HEK293 (cell line): ENCODE data around the gene NXPE4.

Source experiments
- CTCF ChIA-PET: fragments of 350-600 bp; formaldehyde crosslinking; extraction: SDS; loops from one replicate; lab custom pipeline; 2021; ENCODE audit warnings: antibody characterized with exemption; lab: Yijun Ruan, JAX
- POLR2A ChIA-PET: fragments of 300-600 bp; formaldehyde crosslinking; extraction: SDS; loops from one replicate; lab custom pipeline; 2020; ENCODE audit warnings: antibody characterized with exemption, inconsistent platforms; lab: Yijun Ruan, JAX
- H3K27ac ChIP-seq: fragments of 200-500 bp; sonication (Bioruptor generic); 2 replicates; pipeline ENCODE4 v1.5.1; 2014; ENCODE audit warnings: low read depth, low read length, control low read depth, inconsistent platforms; ENCODE audit errors: extremely low read depth
- H3K36me3 ChIP-seq, 2 experiments: fragments of 200-500 bp in 1 of 2; sonication (Bioruptor generic) in 1 of 2; 1 replicate in 1 of 2; 2 replicates in 1 of 2; pipeline ENCODE4 v1.5.1; 2014 to 2017; ENCODE audit warnings: inconsistent platforms in 2 of 2, low read length in 2 of 2; ENCODE audit not compliant: control insufficient read depth in 2 of 2, insufficient read depth in 1 of 2
- H3K4me1 ChIP-seq: fragments of 200-500 bp; sonication (Bioruptor generic); 2 replicates; pipeline ENCODE4 v1.5.1; 2014; ENCODE audit warnings: mild to moderate bottlenecking, low read length, inconsistent platforms; ENCODE audit not compliant: control insufficient read depth, insufficient read depth
- H3K4me3 ChIP-seq: 2 replicates; pipeline ENCODE4 v1.5.1; 2011; ENCODE audit warnings: low read depth, mild to moderate bottlenecking, control low read depth, low read length, moderate library complexity
- H3K9me3 ChIP-seq: fragments of 200-500 bp; sonication (Bioruptor generic); 2 replicates; pipeline ENCODE4 v1.5.1; 2014; ENCODE audit warnings: low read depth, low read length, inconsistent platforms; ENCODE audit not compliant: control insufficient read depth, insufficient read depth
- GFI1B ChIP-seq: fragments of 450-650 bp; formaldehyde crosslinking; IDR thresholded peaks from 2 replicates; pipeline ENCODE4 v1.5.1; 2016; ENCODE audit warnings: missing biosample characterization, missing genetic modification characterization
- KLF8 ChIP-seq: fragments of 450-650 bp; formaldehyde crosslinking; IDR thresholded peaks from 2 replicates; pipeline ENCODE4 v1.5.1; 2016; ENCODE audit warnings: missing biosample characterization, missing genetic modification characterization
- OSR2 ChIP-seq: fragments of 450-650 bp; formaldehyde crosslinking; IDR thresholded peaks from 2 replicates; pipeline ENCODE4 v1.5.1; 2016; ENCODE audit warnings: missing biosample characterization, missing genetic modification characterization
- PATZ1 ChIP-seq: fragments of 450-650 bp; formaldehyde crosslinking; IDR thresholded peaks from 2 replicates; pipeline ENCODE4 v1.5.1; 2016; ENCODE audit warnings: missing biosample characterization, missing genetic modification characterization
- SCRT2 ChIP-seq: fragments of 450-650 bp; formaldehyde crosslinking; IDR thresholded peaks from 2 replicates; pipeline ENCODE4 v1.5.1; 2016; ENCODE audit warnings: missing biosample characterization, missing genetic modification characterization
- SP3 ChIP-seq: fragments of 450-650 bp; formaldehyde crosslinking; IDR thresholded peaks from 2 replicates; pipeline ENCODE4 v1.5.1; 2016; ENCODE audit warnings: missing biosample characterization, missing genetic modification characterization
- ZBTB1 ChIP-seq: fragments of 450-650 bp; formaldehyde crosslinking; IDR thresholded peaks from 2 replicates; pipeline ENCODE4 v1.5.1; 2016; ENCODE audit warnings: missing biosample characterization, missing genetic modification characterization
- ZNF157 ChIP-seq: fragments of 450-650 bp; formaldehyde crosslinking; IDR thresholded peaks from 2 replicates; pipeline ENCODE4 v1.5.1; 2016; ENCODE audit warnings: missing biosample characterization, missing genetic modification characterization
- ZNF211 ChIP-seq: fragments of 450-650 bp; formaldehyde crosslinking; IDR thresholded peaks from 2 replicates; pipeline ENCODE4 v1.5.1; 2016; ENCODE audit warnings: low read depth, missing biosample characterization, missing genetic modification characterization
- ZNF26 ChIP-seq: fragments of 450-650 bp; formaldehyde crosslinking; IDR thresholded peaks from 2 replicates; pipeline ENCODE4 v1.5.1; 2016; ENCODE audit warnings: missing biosample characterization, missing genetic modification characterization
- ZNF354C ChIP-seq: fragments of 450-650 bp; formaldehyde crosslinking; IDR thresholded peaks from 2 replicates; pipeline ENCODE4 v1.5.1; 2016; ENCODE audit warnings: missing biosample characterization, missing genetic modification characterization, low read depth, borderline replicate concordance
- ZNF426 ChIP-seq: fragments of 450-650 bp; formaldehyde crosslinking; IDR thresholded peaks from 2 replicates; pipeline ENCODE4 v1.5.1; 2017; ENCODE audit warnings: missing biosample characterization, missing genetic modification characterization, mild to moderate bottlenecking, inconsistent platforms, moderate library complexity
- ZNF514 ChIP-seq: fragments of 450-650 bp; formaldehyde crosslinking; IDR thresholded peaks from 2 replicates; pipeline ENCODE4 v1.5.1; 2016; ENCODE audit warnings: missing biosample characterization, missing genetic modification characterization
- ZNF529 ChIP-seq: fragments of 450-650 bp; formaldehyde crosslinking; IDR thresholded peaks from 2 replicates; pipeline ENCODE4 v1.5.1; 2017; ENCODE audit warnings: missing genetic modification characterization, missing biosample characterization; ENCODE audit not compliant: insufficient replicate concordance
- ZNF560 ChIP-seq: fragments of 450-650 bp; formaldehyde crosslinking; IDR thresholded peaks from 2 replicates; pipeline ENCODE4 v1.5.1; 2017; ENCODE audit warnings: missing biosample characterization, missing genetic modification characterization, borderline replicate concordance
- ZNF610 ChIP-seq: fragments of 450-650 bp; formaldehyde crosslinking; IDR thresholded peaks from 2 replicates; pipeline ENCODE4 v1.5.1; 2016; ENCODE audit warnings: missing biosample characterization, missing genetic modification characterization, borderline replicate concordance
- ZNF792 ChIP-seq: fragments of 450-650 bp; formaldehyde crosslinking; IDR thresholded peaks from 2 replicates; pipeline ENCODE4 v1.5.1; 2016; ENCODE audit warnings: missing biosample characterization, missing genetic modification characterization
- TF ChIP-seq, protein P1 (sequence below): fragments of 450-650 bp; formaldehyde crosslinking; conservative IDR thresholded peaks from 2 replicates; pipeline ENCODE4 v1.5.1; 2016; ENCODE audit warnings: low read depth, missing biosample characterization, missing genetic modification characterization
- TF ChIP-seq, protein P2 (sequence below): fragments of 450-650 bp; formaldehyde crosslinking; IDR thresholded peaks from 2 replicates; pipeline ENCODE4 v1.5.1; 2016; ENCODE audit warnings: missing biosample characterization, missing genetic modification characterization

Gene NXPE4

DNA sequence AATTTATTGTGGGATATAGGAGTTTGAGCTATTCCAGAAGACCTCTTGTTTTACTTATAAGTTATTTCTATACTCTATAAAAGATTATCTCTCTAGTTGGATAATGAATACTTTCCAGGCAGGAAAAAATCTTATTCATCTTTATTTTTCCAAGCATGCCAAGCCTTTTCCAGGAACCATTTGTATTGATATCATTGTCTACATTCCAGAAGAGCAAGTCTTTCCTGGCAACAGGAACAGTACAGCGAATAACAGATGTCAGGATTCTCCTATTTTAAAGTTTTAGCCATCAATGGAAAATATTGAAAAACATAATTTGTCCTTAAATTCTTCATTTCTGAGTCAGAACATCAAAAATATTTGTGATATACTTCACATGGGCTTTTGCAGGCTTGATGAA lies 30.8 kb downstream of the NXPE4 start:
- CTCF ChIA-PET = no interaction called here
- TF ChIP-seq ZNF157 (tag by site-specific recombination) (no peak), ZNF211 (tag by site-specific recombination) (no peak), ZNF560 (tag by site-specific recombination) (no peak), ZNF426 (tag by site-specific recombination) (no peak), ZNF354C (no peak), ZNF529 (no peak), GFI1B (tag by site-specific recombination) (no peak)
- POLR2A ChIA-PET = no interaction called here

GRCh38 chr11:114563077-114563476 lies 32.5 kb downstream of the NXPE4 start:
- Histone ChIP-seq H3K27ac (no peak overlapping the region), H3K36me3 (no peaks in the 10 kb centered on the region), H3K9me3 (no peaks in the 10 kb centered on the region), H3K4me1 (peaks cover 2% of the 10 kb centered on the region), H3K4me3 (no peak overlapping the region)
- CTCF ChIA-PET = interaction anchor here (0.7 kb wide), 1 partner anchor 190 kb away, joined by 3 read pairs; no protein-coding TSS in a partner anchor
- POLR2A ChIA-PET = no interaction called here
- TF ChIP-seq KLF8 (tag by site-specific recombination) = no peak; the same call in 1 of the 2 replicates
- 0 out of 2 replicates have a peak, but pooled peaks have one; percentile 11 for TF ChIP-seq SP3 (tag by site-specific recombination)
- no peak for TF ChIP-seq ZNF792 (tag by site-specific recombination)
- TF ChIP-seq, protein P1, sequence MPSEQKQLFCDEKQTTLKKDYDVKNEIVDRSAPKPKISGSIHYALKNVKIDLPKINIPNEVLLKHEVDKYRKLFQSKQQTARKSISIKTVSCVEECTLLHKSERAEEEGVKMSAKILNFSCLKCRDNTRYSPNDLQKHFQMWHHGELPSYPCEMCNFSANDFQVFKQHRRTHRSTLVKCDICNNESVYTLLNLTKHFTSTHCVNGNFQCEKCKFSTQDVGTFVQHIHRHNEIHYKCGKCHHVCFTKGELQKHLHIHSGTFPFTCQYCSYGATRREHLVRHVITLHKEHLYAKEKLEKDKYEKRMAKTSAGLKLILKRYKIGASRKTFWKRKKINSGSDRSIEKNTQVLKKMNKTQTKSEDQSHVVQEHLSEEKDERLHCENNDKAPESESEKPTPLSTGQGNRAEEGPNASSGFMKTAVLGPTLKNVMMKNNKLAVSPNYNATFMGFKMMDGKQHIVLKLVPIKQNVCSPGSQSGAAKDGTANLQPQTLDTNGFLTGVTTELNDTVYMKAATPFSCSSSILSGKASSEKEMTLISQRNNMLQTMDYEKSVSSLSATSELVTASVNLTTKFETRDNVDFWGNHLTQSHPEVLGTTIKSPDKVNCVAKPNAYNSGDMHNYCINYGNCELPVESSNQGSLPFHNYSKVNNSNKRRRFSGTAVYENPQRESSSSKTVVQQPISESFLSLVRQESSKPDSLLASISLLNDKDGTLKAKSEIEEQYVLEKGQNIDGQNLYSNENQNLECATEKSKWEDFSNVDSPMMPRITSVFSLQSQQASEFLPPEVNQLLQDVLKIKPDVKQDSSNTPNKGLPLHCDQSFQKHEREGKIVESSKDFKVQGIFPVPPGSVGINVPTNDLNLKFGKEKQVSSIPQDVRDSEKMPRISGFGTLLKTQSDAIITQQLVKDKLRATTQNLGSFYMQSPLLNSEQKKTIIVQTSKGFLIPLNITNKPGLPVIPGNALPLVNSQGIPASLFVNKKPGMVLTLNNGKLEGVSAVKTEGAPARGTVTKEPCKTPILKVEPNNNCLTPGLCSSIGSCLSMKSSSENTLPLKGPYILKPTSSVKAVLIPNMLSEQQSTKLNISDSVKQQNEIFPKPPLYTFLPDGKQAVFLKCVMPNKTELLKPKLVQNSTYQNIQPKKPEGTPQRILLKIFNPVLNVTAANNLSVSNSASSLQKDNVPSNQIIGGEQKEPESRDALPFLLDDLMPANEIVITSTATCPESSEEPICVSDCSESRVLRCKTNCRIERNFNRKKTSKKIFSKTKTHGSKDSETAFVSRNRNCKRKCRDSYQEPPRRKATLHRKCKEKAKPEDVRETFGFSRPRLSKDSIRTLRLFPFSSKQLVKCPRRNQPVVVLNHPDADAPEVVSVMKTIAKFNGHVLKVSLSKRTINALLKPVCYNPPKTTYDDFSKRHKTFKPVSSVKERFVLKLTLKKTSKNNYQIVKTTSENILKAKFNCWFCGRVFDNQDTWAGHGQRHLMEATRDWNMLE (tag by site-specific recombination) = no peak
- TF ChIP-seq ZNF610 (tag by site-specific recombination) = no peak
- no peak for TF ChIP-seq ZNF354C
- TF ChIP-seq ZNF514 = no peak
- TF ChIP-seq, protein P2, sequence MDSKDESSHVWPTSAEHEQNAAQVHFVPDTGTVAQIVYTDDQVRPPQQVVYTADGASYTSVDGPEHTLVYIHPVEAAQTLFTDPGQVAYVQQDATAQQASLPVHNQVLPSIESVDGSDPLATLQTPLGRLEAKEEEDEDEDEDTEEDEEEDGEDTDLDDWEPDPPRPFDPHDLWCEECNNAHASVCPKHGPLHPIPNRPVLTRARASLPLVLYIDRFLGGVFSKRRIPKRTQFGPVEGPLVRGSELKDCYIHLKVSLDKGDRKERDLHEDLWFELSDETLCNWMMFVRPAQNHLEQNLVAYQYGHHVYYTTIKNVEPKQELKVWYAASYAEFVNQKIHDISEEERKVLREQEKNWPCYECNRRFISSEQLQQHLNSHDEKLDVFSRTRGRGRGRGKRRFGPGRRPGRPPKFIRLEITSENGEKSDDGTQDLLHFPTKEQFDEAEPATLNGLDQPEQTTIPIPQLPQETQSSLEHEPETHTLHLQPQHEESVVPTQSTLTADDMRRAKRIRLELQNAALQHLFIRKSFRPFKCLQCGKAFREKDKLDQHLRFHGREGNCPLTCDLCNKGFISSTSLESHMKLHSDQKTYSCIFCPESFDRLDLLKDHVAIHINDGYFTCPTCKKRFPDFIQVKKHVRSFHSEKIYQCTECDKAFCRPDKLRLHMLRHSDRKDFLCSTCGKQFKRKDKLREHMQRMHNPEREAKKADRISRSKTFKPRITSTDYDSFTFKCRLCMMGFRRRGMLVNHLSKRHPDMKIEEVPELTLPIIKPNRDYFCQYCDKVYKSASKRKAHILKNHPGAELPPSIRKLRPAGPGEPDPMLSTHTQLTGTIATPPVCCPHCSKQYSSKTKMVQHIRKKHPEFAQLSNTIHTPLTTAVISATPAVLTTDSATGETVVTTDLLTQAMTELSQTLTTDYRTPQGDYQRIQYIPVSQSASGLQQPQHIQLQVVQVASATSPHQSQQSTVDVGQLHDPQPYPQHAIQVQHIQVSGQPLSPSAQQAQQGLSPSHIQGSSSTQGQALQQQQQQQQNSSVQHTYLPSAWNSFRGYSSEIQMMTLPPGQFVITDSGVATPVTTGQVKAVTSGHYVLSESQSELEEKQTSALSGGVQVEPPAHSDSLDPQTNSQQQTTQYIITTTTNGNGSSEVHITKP (tag by site-specific recombination) = 0 out of 2 replicates have a peak, but pooled peaks have one; percentile 13
- peak; percentile 54; the same call in 1 of the 2 replicates for TF ChIP-seq OSR2
- no peak for TF ChIP-seq ZNF26 (tag by site-specific recombination)
- TF ChIP-seq PATZ1 = 0 out of 2 replicates have a peak, but pooled peaks have one; percentile 12
- no peak for TF ChIP-seq SCRT2
- TF ChIP-seq ZBTB1 (tag by site-specific recombination) = no peak

More for the DNA sequence above, 30.8 kb downstream of the NXPE4 start:
- H3K9me3 ChIP-seq = no peaks in the 10 kb centered on the region
- no peak overlapping the region for H3K4me3 ChIP-seq
- no peak overlapping the region for H3K27ac ChIP-seq
- H3K36me3 ChIP-seq = no peaks in the 10 kb centered on the region
- peaks cover 2% of the 10 kb centered on the region for H3K4me1 ChIP-seq
